B cell (primary cell): ENCODE results near the gene SGIP1. TPM values are rescaled to one million over a fixed set of nuclear protein-coding genes. Genes with fewer than 3 reads are reported as not detected.

Experiments used
- ATAC-seq: fragments of 200-7000 bp; cut with Tn5 transposase; one replicate; pipeline ENCODE4 v1.10.0; 2021; ENCODE audit warnings: low read depth, mild to moderate bottlenecking, moderate number of reproducible peaks, moderate library complexity
- CTCF ChIA-PET: fragments of 350-600 bp; sonication (Branson Sonifier 250); formaldehyde crosslinking; loops from one replicate; lab custom pipeline; 2021; ENCODE audit warnings: antibody characterized with exemption, inconsistent platforms; lab: Charles Lee
- POLR2A ChIA-PET: fragments of 350-600 bp; sonication (Branson Sonifier 250); formaldehyde crosslinking; loops from one replicate; lab custom pipeline; 2021; ENCODE audit warnings: antibody characterized with exemption; lab: Charles Lee
- DNase-seq: peaks from one replicate; pipeline ENCODE4 v3.0.0; 2013
- H2AFZ ChIP-seq: 2 replicates; pipeline ENCODE4 v1.6.1; 2012; ENCODE audit warnings: mild to moderate bottlenecking, low read depth, low read length; ENCODE audit not compliant: insufficient read depth, poor library complexity, severe bottlenecking
- H3K27ac ChIP-seq, 2 donors: 1 replicate in 1 of 2; 2 replicates in 1 of 2; pipeline ENCODE4 v1.5.1; 2012 to 2013; ENCODE audit warnings: low read length in 2 of 2, mild to moderate bottlenecking in 2 of 2, moderate library complexity in 1 of 2
- H3K27me3 ChIP-seq, 4 experiments: fragments of 200-600 bp in 1 of 4; sonication (generic) in 1 of 4; replicated peaks in 1 of 4; 1 replicate in 2 of 4; 2 replicates in 2 of 4; pipeline versions ENCODE4 v1.6.1 to v1.7.0; 2013 to 2016; ENCODE audit warnings: low read length in 3 of 4, mild to moderate bottlenecking in 2 of 4, mixed read lengths in 1 of 4, moderate library complexity in 1 of 4; ENCODE audit not compliant: insufficient read depth in 4 of 4, control insufficient read depth in 3 of 4; ENCODE audit errors: control extremely low read depth in 1 of 4
- H3K36me3 ChIP-seq, 2 experiments: replicated peaks in 1 of 2; 1 replicate in 1 of 2; 2 replicates in 1 of 2; pipeline versions ENCODE4 v1.6.1 to v1.7.1; 2013; ENCODE audit warnings: low read length in 1 of 2; ENCODE audit not compliant: insufficient read depth in 2 of 2, control insufficient read depth in 1 of 2; ENCODE audit errors: control extremely low read depth in 1 of 2, extremely low read depth in 1 of 2
- H3K4me1 ChIP-seq, 2 donors: fragments of 200-600 bp in 1 of 2; sonication (generic) in 1 of 2; 1 replicate in 1 of 2; 2 replicates in 1 of 2; pipeline versions ENCODE4 v1.5.1 to v1.6.1; 2013 to 2017; ENCODE audit warnings: low read length in 2 of 2; ENCODE audit not compliant: control insufficient read depth in 2 of 2, insufficient read depth in 2 of 2
- H3K4me2 ChIP-seq: replicated peaks from 2 replicates; pipeline ENCODE3; 2012; ENCODE audit warnings: mild to moderate bottlenecking, low read depth, low read length; ENCODE audit not compliant: poor library complexity, severe bottlenecking
- H3K4me3 ChIP-seq, 5 experiments: fragments of 200-600 bp in 1 of 5; sonication (generic) in 1 of 5; 1 replicate in 3 of 5; 2 replicates in 2 of 5; pipeline versions ENCODE4 v1.5.1 to v1.7.0; 2011 to 2016; ENCODE audit warnings: low read length in 4 of 5, mild to moderate bottlenecking in 4 of 5, low read depth in 2 of 5, control low read depth in 1 of 5, moderate library complexity in 1 of 5; ENCODE audit not compliant: insufficient read depth in 1 of 5; ENCODE audit errors: control extremely low read depth in 1 of 5, extremely low read depth in 1 of 5
- H3K79me2 ChIP-seq: fragments of 200-600 bp; sonication (generic); one replicate; pipeline ENCODE4 v1.6.0; 2016; ENCODE audit warnings: low read length; ENCODE audit not compliant: control insufficient read depth, insufficient read depth
- H3K9ac ChIP-seq: fragments of 200-600 bp; sonication (generic); 2 replicates; pipeline ENCODE4 v1.6.1; 2017; ENCODE audit warnings: mild to moderate bottlenecking, low read length, moderate library complexity
- H3K9me3 ChIP-seq, 3 donors: one replicate each; pipeline versions ENCODE4 v1.6.1 to v1.7.1; 2013; ENCODE audit warnings: low read length in 2 of 3; ENCODE audit not compliant: control insufficient read depth in 2 of 3, insufficient read depth in 1 of 3; ENCODE audit errors: control extremely low read depth in 1 of 3
- H4K20me1 ChIP-seq: 2 replicates; pipeline ENCODE4 v1.6.0; 2012; ENCODE audit warnings: mild to moderate bottlenecking, low read length; ENCODE audit not compliant: insufficient read depth, control insufficient read depth, poor library complexity, severe bottlenecking
- H3K27ac Mint-ChIP-seq: one replicate; pipeline ENCODE4 v1.8.0; 2021; ENCODE audit warnings: mixed read lengths
- H3K27me3 Mint-ChIP-seq: one replicate; pipeline ENCODE4 v1.8.0; 2021; ENCODE audit warnings: mixed read lengths
- H3K4me1 Mint-ChIP-seq: one replicate; pipeline ENCODE4 v1.8.0; 2021; ENCODE audit warnings: mixed read lengths
- H3K4me3 Mint-ChIP-seq: one replicate; pipeline ENCODE4 v1.8.0; 2021; ENCODE audit warnings: mixed read lengths
- H3K9me3 Mint-ChIP-seq: one replicate; pipeline ENCODE4 v1.8.0; 2022; ENCODE audit warnings: mixed read lengths; ENCODE audit not compliant: insufficient read depth
- CTCF ChIP-seq: fragments of 200-600 bp; IDR thresholded peaks from one replicate; pipeline ENCODE4 v1.8.0; 2022; ENCODE audit warnings: antibody characterized with exemption, mild to moderate bottlenecking
- EZH2 ChIP-seq: IDR thresholded peaks from 2 replicates; pipeline ENCODE4 v1.6.1; 2012; ENCODE audit warnings: borderline replicate concordance, low read depth, mild to moderate bottlenecking, moderate library complexity, low read length; ENCODE audit not compliant: insufficient read depth, poor library complexity, severe bottlenecking
- WGBS: methylation state at CpG from one replicate; pipeline ENCODE4 v1.1.5; 2013; ENCODE audit warnings: missing lambda C conversion rate; ENCODE audit not compliant: insufficient coverage; 5-methylcytosine and 5-hydroxymethylcytosine counted together
- intact Hi-C: fragments of 100-400 bp; cut with micrococcal nuclease; formaldehyde crosslinking; loops from one replicate; pipeline ENCODE4 v1.10.0; 2022
- polyA plus RNA-seq: library from polyadenylated mRNA; depleted of rRNA; stranded (reverse); fragments of >200 nt; gene quantifications from 2 replicates; pipeline ENCODE4 v1.2.3, GENCODE V29; 2012
- total RNA-seq, 2 donors: library from RNA; stranded (reverse); fragments of 120-200 nt in 1 of 2; gene quantifications; 1 replicate in 1 of 2; 2 replicates in 1 of 2; pipeline versions ENCODE4 v1.2.3 to v1.2.4, GENCODE V29; 2013 to 2022

SGIP1 gene
- total and polyA plus RNA-seq, 2 donors (not counting 1 experiment from before 2014, with no cell fraction given): not detected

- H3K27ac ChIP-seq: no peak overlapping the region
- no peaks in the 10 kb centered on the region for H3K27me3 ChIP-seq
- no peaks in the 10 kb centered on the region for H3K9me3 ChIP-seq
- H3K9ac ChIP-seq: no peak overlapping the region
- peaks cover 2% of the 10 kb centered on the region for H3K9me3 Mint-ChIP-seq
- no peak overlapping the region for H3K4me2 ChIP-seq
- ChIA-PET CTCF (interaction anchor here (1.1 kb wide), 1 partner anchor 770 kb away, joined by 3 read pairs; no protein-coding TSS in a partner anchor), POLR2A (no interaction called here)
- no peak overlapping the region for H3K4me3 Mint-ChIP-seq
- peak overlapping the region; percentile 38 for H2AFZ ChIP-seq
- H3K4me1 ChIP-seq: peaks cover 0 to 7% of the 10 kb centered on the region in 2 donors
- WGBS: 20% methylated on average over 1 of the region's 6 CpGs
- no peak overlapping the region for H3K27ac Mint-ChIP-seq
- H4K20me1 ChIP-seq: no peaks in the 10 kb centered on the region
- H3K36me3 ChIP-seq: no peaks in the 10 kb centered on the region
- TF ChIP-seq CTCF (no peak), EZH2 (no peak)
- no peak overlapping the region for H3K4me3 ChIP-seq
- H3K79me2 ChIP-seq: no peaks in the 10 kb centered on the region
- peaks cover 43% of the 10 kb centered on the region for H3K27me3 Mint-ChIP-seq
- no peak for DNase-seq
- ATAC-seq: no peak
- intact Hi-C loops: loop anchor here (5.0 kb wide), 1 partner anchor 477 kb away; no protein-coding TSS in a partner anchor
- peaks cover 12% of the 10 kb centered on the region for H3K4me1 Mint-ChIP-seq
These were observed 195.2 kb downstream of the SGIP1 start for GRCh38 chr1:66729119-66729518.

GRCh38 chr1:66729523-66729922 lies 195.6 kb downstream of the SGIP1 start:
- H3K9me3 Mint-ChIP-seq: peaks cover 2% of the 10 kb centered on the region
- TF ChIP-seq EZH2: no peak
- TF ChIP-seq CTCF: no peak
- ChIA-PET POLR2A (no interaction called here), CTCF (interaction anchor here (1.1 kb wide), 1 partner anchor 770 kb away, joined by 3 read pairs; no protein-coding TSS in a partner anchor)
- no peak overlapping the region for H3K4me3 ChIP-seq
- H3K36me3 ChIP-seq: no peaks in the 10 kb centered on the region
- peaks cover 12% of the 10 kb centered on the region for H3K4me1 Mint-ChIP-seq
- intact Hi-C loops: loop anchor here (5.0 kb wide), 1 partner anchor 477 kb away; no protein-coding TSS in a partner anchor
- peaks cover 43% of the 10 kb centered on the region for H3K27me3 Mint-ChIP-seq
- no peak overlapping the region for H3K9ac ChIP-seq
- H3K27ac ChIP-seq: no peak overlapping the region
- H3K79me2 ChIP-seq: no peaks in the 10 kb centered on the region
- no peak overlapping the region for H3K27ac Mint-ChIP-seq
- no peak overlapping the region for H3K4me3 Mint-ChIP-seq
- 100% methylated on average over 1 of the region's 3 CpGs for WGBS
- H3K4me1 ChIP-seq: peaks cover 0 to 7% of the 10 kb centered on the region in 2 donors
- no peak overlapping the region for H3K4me2 ChIP-seq
- ATAC-seq (no peak), DNase-seq (no peak)
- H3K9me3 ChIP-seq: no peaks in the 10 kb centered on the region
- H4K20me1 ChIP-seq: no peaks in the 10 kb centered on the region
- no peak overlapping the region for H2AFZ ChIP-seq
- H3K27me3 ChIP-seq: no peaks in the 10 kb centered on the region
